Right atrium auricular region (tissue), 2 donors: ENCODE results near the gene CLDN6. TPM values are rescaled to one million over a fixed set of nuclear protein-coding genes. Genes with fewer than 3 reads are reported as not detected.

Experiments
- DNase-seq: peaks from one replicate; pipeline ENCODE4 v3.0.0-alpha.2; 2019; ENCODE audit warnings: low spot score
- H3K27ac ChIP-seq, 2 donors: fragments of 200-600 bp; sonication (generic); 1 replicate in 1 of 2; 2 replicates in 1 of 2; pipeline ENCODE4 v1.5.1; 2016 to 2019
- H3K27me3 ChIP-seq, 2 donors: fragments of 200-600 bp; sonication (generic); one replicate each; pipeline versions ENCODE4 v1.5.1 to v1.6.0; 2017 to 2019
- H3K36me3 ChIP-seq: fragments of 200-600 bp; sonication (generic); one replicate; pipeline ENCODE4 v1.5.1; 2016
- H3K4me1 ChIP-seq, 2 donors: fragments of 200-600 bp; sonication (generic); one replicate each; pipeline versions ENCODE4 v1.5.1 to v1.6.0; 2017 to 2019
- H3K4me3 ChIP-seq, 2 donors: fragments of 200-600 bp; sonication (generic); 1 replicate in 1 of 2; 2 replicates in 1 of 2; pipeline ENCODE4 v1.5.1; 2017 to 2019; ENCODE audit warnings: mild to moderate bottlenecking in 1 of 2, moderate library complexity in 1 of 2
- H3K9me3 ChIP-seq, 2 donors: fragments of 200-600 bp; sonication (generic); one replicate each; pipeline ENCODE4 v1.5.1; 2019
- CTCF ChIP-seq, 2 donors: fragments of 200-600 bp; sonication (generic); IDR thresholded peaks; one replicate each; pipeline ENCODE4 v1.5.1; 2019; ENCODE audit warnings: antibody characterized with exemption in 2 of 2
- total RNA-seq, 2 donors: library from RNA; depleted of rRNA; stranded (reverse); fragments of >200 nt; gene quantifications; one replicate each; pipeline ENCODE4 v1.1.0, GENCODE V29; 2016

CLDN6 gene
- total RNA-seq, 2 donors from 2014 or later = not detected

GRCh38 chr16:3038256-3038655, 20.3 kb upstream of the CLDN6 start:
- no peak overlapping the region for H3K27ac ChIP-seq
- DNase-seq = no peak
- TF ChIP-seq CTCF (IDR thresholded peaks at IDR 0.05) = no peak
- peaks cover 11 to 36% of the 10 kb centered on the region in 2 donors for H3K27me3 ChIP-seq
- no peaks in the 10 kb centered on the region for H3K9me3 ChIP-seq
- H3K4me3 ChIP-seq = no peak overlapping the region
- peaks cover 0 to 12% of the 10 kb centered on the region in 2 donors for H3K4me1 ChIP-seq
- H3K36me3 ChIP-seq = no peaks in the 10 kb centered on the region

- Histone ChIP-seq H3K9me3 (no peaks in the 10 kb centered on the region), H3K36me3 (no peaks in the 10 kb centered on the region), H3K4me1 (peaks cover 0 to 12% of the 10 kb centered on the region in 2 donors), H3K27me3 (peaks cover 9 to 36% of the 10 kb centered on the region in 2 donors), H3K4me3 (peak within 1 kb of the TSS in 1 of 2 donors; percentile 12), H3K27ac (no peak within 1 kb of the TSS)
- no peak for TF ChIP-seq CTCF (IDR thresholded peaks at IDR 0.05)
- no peak for DNase-seq
Observed at GRCh38 chr16:3036726-3037315, 18.8 kb upstream of the CLDN6 start, which contains the start of gene BICDL2. Gene BICDL2 (minus strand): TSS chr16:3036944. CDS start chr16:3035496, 1,448 bp downstream.

- no peak overlapping the region for H3K27ac ChIP-seq
- peak overlapping the region in 1 of 2 donors; percentile 12 for H3K4me3 ChIP-seq
- no peak for TF ChIP-seq CTCF (IDR thresholded peaks at IDR 0.05)
- no peaks in the 10 kb centered on the region for H3K36me3 ChIP-seq
- no peaks in the 10 kb centered on the region for H3K9me3 ChIP-seq
- H3K4me1 ChIP-seq = peaks cover 0 to 12% of the 10 kb centered on the region in 2 donors
- DNase-seq = no peak
- H3K27me3 ChIP-seq = peaks cover 9 to 36% of the 10 kb centered on the region in 2 donors
Observed at GRCh38 chr16:3035972-3036725, 18.2 kb upstream of the CLDN6 start.

GRCh38 chr16:3035289-3035971, 17.4 kb upstream of the CLDN6 start:
- H3K4me3 ChIP-seq = no peak overlapping the region
- no peaks in the 10 kb centered on the region for H3K36me3 ChIP-seq
- H3K9me3 ChIP-seq = no peaks in the 10 kb centered on the region
- peaks cover 0 to 12% of the 10 kb centered on the region in 2 donors for H3K4me1 ChIP-seq
- DNase-seq = no peak
- no peak overlapping the region for H3K27ac ChIP-seq
- TF ChIP-seq CTCF (IDR thresholded peaks at IDR 0.05) = no peak
- H3K27me3 ChIP-seq = peaks cover 9 to 39% of the 10 kb centered on the region in 2 donors

- no peak for DNase-seq
- no peak overlapping the region for H3K4me3 ChIP-seq
- H3K9me3 ChIP-seq = no peaks in the 10 kb centered on the region
- no peak for TF ChIP-seq CTCF (IDR thresholded peaks at IDR 0.05)
- H3K27me3 ChIP-seq = peaks cover 13 to 30% of the 10 kb centered on the region in 2 donors
- H3K36me3 ChIP-seq = no peaks in the 10 kb centered on the region
- no peak overlapping the region for H3K27ac ChIP-seq
- peaks cover 0 to 27% of the 10 kb centered on the region in 2 donors for H3K4me1 ChIP-seq
Observed at GRCh38 chr16:3032624-3033023, 14.6 kb upstream of the CLDN6 start.
